Measurements from ENCODE around the gene MDC1.
"Not testable (repeated sequence)": the region's sequence is repeated elsewhere in the genome, so short reads cannot be mapped to it uniquely, and the experiment has no call there.

The MDC1 gene

DNA sequence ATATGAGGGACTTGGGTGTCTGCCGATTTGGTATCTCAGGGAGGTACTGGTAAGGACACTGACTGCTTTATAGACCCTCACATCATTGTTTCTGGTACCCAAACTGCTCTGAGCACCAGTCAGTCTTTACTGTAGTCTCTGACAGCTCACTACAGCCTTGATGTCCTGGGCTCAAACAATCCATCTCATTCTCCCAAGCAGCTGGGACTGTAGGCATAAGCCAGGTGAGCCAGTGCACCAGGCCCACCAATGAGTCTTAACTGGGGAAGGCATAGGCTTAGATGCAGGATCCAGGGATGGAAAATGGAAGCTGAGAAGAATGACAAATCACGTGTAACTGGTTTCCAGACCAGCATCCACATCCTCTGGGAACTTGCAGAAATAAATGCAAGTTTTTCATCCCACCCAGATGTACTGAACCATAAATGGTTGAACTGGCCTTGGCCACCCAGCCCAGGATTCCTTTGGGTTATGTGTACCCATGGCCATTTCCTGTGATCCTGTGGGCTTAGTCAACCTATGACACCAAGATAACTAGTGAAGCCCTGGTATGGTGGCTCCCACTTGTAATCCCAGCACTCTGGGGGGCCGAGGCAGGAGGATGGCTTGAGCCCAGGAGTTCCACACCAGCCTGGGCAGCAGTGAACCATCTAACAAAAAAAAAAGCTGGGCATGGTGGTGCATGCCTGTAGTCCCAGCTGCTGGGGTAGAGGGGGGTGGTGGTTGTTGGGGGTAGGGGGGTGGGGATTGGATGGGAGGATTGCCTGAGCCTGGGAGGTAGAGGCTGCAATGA, 8.8 kb upstream of the MDC1 start:
- DNase-seq (ENCODE audit: low read depth in 2 of 2) = no peak

DNA sequence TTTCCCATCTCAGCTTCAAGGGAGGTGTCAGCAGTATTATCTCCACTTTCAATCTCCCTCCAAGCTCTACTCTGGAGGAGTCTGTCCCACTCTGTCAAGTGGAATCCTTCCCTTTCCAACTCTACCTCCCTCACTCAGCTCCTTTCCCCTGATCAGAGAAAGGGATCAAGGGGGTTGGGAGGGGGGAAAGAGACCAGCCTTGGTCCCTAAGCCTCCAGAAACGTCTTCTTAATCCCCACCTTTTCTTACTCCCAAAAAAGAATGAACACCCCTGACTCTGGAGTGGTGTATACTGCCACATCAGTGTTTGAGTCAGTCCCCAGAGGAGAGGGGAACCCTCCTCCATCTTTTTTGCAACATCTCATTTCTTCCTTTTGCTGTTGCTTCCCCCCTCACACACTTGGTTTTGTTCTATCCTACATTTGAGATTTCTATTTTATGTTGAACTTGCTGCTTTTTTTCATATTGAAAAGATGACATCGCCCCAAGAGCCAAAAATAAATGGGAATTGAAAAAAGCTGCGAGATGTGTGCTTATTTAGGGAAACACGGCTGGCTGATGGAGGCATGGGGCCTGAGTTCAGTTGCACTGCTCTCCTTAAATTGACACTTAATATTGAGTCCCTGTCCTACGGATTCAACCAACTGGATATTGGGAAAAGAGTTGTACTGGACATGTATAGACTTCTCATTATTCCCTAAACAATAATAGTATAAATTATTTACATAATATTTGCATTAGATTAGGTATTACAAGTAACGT, 8.0 kb upstream of the MDC1 start:
- no peak for DNase-seq (ENCODE audit: low read depth in 2 of 2)

DNA sequence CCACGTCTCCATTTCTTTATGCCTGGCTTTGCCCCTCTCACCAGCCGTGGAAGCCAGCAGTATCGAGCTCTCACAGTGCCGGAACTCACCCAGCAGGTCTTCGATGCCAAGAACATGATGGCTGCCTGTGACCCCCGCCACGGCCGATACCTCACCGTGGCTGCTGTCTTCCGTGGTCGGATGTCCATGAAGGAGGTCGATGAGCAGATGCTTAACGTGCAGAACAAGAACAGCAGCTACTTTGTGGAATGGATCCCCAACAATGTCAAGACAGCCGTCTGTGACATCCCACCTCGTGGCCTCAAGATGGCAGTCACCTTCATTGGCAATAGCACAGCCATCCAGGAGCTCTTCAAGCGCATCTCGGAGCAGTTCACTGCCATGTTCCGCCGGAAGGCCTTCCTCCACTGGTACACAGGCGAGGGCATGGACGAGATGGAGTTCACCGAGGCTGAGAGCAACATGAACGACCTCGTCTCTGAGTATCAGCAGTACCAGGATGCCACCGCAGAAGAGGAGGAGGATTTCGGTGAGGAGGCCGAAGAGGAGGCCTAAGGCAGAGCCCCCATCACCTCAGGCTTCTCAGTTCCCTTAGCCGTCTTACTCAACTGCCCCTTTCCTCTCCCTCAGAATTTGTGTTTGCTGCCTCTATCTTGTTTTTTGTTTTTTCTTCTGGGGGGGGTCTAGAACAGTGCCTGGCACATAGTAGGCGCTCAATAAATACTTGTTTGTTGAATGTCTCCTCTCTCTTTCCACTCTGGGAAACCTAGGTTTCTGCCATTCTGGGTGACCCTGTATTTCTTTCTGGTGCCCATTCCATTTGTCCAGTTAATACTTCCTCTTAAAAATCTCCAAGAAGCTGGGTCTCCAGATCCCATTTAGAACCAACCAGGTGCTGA, 7.0 kb upstream of the MDC1 start:
- DNase-seq (ENCODE audit: low read depth in 2 of 2) = not testable (repeated sequence)

DNA sequence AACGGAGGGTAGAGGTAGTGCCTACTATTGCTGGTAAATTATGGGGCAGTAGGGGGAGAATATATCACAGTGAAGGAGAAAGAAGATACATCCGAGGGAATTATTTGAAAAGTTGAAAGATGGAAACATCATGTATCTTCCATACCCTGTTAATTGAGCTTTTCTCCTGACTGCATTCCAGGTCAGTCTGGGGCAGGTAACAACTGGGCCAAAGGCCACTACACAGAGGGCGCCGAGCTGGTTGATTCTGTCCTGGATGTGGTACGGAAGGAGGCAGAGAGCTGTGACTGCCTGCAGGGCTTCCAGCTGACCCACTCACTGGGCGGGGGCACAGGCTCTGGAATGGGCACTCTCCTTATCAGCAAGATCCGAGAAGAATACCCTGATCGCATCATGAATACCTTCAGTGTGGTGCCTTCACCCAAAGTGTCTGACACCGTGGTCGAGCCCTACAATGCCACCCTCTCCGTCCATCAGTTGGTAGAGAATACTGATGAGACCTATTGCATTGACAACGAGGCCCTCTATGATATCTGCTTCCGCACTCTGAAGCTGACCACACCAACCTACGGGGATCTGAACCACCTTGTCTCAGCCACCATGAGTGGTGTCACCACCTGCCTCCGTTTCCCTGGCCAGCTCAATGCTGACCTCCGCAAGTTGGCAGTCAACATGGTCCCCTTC, 6.2 kb upstream of the MDC1 start:
- not testable (repeated sequence) for DNase-seq (ENCODE audit: low read depth in 2 of 2)

DNA sequence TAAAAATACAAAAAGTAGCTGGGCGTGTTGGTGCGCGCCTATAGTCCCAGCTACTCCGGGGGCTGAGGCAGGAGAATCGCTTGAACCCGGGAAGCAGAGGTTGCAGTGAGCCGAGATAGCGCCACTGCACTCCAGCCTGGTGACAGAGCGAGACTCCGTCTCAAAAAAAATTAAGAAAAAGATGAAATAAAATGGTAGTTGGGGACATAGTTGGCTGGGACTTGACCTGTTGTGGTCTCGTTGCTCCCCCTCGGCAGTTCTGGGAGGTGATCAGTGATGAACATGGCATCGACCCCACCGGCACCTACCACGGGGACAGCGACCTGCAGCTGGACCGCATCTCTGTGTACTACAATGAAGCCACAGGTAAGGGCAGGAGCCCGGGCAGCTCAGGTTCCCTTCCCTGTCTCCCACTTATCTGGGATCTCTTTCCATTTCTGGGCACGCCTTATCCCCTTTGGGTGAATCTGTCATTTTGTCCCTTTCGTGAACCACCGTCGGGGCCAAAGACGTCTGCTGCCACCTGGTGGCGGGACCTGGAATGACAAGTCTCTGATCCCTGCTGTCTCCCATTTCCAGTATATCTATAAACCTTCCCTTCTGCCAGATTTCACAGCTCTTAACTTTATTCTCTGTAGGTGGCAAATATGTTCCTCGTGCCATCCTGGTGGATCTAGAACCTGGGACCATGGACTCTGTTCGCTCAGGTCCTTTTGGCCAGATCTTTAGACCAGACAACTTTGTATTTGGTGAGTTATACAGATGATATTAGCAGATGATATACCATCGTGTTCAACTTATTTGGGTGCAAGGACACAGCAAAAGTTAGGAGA, 5.4 kb upstream of the MDC1 start:
- DNase-seq (ENCODE audit: low read depth in 2 of 2) = peak; percentile 75 to 81

DNA sequence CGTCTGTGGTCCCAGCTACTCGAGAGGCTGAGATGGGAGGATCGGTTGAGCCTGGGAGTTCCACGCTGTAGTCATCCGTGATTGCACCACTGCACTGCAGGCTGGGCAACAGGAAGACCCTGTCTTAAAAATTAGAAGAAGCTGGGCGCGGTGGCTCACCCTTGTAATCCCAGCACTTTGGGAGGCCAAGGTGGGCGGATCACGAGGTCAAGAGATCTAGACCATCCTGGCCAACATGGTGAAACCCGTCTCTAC, 4.9 kb upstream of the MDC1 start:
- not testable (repeated sequence) for DNase-seq (ENCODE audit: low read depth in 2 of 2)

DNA sequence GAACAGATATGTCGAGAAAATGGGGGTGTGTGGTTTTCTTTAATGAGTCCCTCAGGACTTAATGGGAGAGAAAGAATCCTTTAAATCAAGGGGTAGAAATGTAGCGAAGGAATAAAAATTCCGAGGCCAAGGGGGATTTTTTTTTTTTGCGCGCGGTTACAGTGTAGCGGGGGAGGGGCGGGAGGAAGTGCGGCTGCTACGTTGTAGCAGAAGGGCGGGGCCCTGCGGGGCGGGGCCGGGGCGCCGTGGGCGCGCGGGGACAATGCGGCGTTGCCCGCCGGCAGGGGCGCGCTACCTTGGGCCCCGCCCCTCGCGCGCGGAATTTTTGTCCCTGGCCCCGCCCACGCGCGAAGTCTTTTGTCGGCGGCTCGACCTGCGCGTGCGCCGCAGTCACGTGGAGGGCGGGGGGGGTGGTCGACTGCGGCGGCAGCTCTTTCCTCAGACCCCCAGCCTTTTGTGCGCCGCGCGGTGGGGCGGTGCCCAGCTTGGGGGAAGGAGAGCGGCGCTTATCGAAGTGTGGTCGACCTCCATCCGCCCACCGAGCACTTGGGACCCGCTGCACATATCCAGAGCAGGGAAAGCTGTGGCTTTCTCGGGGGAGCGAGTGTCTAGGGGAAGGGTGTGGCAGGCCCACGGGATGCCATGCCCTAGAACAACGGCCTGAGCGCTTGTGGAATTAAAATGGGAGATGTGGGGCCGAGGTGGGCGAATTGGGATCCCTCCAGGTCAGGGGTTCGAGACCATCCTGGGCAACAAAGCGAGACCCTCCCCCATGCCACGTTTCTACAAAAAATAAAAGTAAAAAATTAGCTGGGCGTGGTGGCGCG, 4.3 kb upstream of the MDC1 start:
- peak; percentile 94 to 97 for DNase-seq (ENCODE audit: low read depth in 2 of 2)

DNA sequence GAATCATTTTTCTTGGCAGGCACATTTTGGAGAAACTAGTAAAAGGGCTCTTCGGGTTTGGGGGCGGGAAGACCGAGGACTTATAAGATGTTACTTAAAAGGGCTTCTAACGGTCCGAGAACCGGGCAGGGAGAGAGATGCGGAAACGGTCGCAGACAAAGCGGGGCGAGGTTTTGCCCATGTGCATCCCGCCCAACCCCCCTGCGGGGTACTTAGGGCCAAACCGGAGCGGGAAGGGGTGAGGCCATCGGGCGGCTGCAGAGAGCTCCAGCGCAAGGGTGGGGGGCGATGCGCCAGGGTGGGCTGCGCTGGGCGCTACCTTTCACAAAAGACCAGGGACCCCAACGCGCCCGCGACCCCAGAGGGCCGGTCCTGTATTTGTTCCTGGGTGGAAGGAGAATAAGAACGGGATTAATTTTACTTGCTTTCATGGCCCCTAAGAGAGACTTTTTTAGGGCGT, 3.7 kb upstream of the MDC1 start:
- DNase-seq (ENCODE audit: low read depth in 2 of 2) = no peak

DNA sequence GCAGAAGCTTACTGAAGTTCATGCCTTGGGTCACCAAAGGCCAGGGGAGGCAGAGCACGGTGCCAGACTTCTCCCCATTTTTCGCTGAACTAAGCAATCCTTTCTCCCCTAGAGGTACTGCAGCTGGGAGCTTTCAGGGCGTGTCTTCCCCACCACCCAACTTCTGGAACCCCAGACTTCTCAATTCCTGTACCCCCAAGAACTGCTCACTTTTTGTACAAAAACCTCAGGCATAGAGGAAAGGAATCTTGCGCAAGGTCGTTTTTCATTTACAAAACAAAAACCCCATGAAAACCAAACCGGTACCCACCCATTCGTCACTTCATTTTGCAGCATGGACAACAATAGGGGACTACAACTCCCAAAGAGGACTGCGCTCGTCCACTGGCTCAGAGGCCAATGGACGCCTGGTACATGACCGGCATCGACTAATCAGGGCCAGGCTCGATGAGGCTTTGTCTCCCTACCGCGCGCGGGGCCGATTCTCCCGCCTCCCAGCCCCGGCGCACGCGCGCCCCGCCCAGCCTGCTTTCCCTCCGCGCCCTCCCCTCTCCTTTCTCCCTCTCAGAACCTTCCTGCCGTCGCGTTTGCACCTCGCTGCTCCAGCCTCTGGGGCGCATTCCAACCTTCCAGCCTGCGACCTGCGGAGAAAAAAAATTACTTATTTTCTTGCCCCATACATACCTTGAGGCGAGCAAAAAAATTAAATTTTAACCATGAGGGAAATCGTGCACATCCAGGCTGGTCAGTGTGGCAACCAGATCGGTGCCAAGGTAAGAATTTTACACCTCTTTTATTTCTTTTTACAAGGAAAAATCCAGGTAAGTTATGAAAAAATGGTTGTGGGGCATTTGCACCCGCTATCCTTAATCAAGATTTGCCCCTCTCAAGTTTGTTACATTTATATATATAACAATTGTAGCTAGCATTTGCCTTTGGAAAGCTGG, 3.0 kb upstream of the MDC1 start, which contains the start of gene TUBB:
TUBB (plus strand) TSS at position 562 of the 947 bp plus-strand sequence; CDS start at position 717, 155 bp downstream.
- DNase-seq (ENCODE audit: low read depth in 2 of 2) = peak; percentile 91 to 94

DNA sequence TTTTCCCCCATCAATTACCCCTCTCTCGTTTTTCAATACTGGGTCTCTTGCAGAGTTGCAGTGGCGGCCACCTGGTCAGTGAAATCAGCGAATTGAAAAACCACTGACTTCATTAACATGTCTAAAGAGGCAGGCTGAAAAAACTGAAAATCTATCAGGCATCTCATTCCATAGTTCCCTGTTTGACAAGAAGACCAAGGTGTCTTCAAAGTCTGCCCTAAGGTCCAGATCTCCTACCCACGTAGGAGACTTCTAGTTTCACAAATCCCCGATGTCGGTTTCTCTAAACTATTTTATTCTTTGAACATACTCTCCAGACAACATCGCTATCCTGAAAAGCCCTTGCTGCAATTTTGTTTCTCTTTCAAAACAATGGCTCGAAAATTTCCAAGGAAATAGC, 2.3 kb upstream of the MDC1 start:
- no peak for DNase-seq (ENCODE audit: low read depth in 2 of 2)

DNA sequence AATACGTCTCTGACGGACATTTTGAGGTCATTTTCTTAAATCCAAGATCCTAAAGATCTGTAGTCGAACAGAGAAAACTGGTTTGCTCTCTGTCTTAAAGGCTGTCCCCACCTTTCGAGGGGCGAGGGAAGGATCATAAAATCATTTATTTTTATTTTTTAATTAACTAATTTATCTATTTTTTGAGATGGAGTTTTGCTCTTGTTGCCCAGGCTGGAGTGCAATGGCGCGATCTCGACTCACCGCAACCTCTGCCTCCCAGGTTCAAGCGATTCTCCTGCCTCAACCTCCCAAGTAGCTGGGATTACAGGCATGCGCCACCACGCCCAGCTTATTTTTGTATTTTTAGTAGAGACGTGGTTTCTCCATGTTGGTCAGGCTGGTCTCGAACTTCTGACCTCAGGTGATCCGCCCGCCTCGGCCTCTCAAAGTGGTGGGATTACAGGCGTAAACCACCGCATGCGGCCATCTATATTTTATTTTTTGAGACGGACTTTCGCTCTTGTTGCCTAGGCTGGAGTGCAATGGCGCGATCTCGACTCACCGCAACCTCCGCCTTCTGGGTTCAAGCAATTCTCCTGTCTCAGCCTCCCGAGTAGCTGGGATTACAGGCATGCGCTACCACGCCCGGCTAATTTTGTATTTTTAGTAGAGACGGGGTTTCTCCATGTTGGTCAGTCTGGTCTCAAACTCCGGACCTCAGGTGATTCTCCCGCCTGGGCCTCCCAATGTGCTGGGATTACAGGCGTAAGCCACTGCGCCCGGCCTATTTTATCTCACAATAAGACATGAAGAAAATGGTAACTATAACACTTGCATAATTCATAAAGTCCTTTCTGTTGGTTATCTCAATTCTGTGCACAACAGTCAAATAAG, 1.0 kb upstream of the MDC1 start:
- not testable (repeated sequence) for DNase-seq (ENCODE audit: low read depth in 2 of 2)

DNA sequence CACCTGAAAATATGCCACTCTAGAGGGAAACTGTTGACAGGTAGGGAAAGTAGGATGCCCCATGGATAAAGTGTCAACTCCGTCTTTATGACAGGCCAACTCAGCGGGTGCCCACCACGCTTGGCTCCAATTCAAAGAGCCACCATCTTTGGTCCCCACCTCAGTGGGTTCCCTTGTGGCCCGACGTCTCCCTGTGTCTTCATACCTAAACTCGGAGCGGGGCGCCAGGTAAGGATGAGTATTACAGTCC, 277 bp downstream of the MDC1 start:
- DNase-seq (ENCODE audit: low read depth in 2 of 2) = no peak

DNA sequence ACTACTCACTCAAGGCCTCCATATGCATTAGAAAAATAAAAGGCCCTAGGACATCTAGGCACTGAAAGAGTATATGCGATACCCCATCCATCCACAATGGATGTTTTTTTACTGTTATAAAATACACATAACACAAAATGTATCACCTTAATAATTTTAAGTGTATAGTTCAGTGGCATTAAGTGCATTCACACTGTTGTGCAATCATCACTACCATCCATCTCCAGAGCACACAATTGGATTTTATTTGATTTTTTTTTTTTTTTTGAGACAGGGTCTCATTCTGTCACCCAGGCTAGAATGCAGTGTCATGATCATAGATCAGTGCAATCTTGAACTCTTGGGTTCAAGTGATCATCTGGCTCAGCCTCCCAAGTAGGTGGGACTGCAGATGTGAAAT, 2.8 kb downstream of the MDC1 start:
- no peak for DNase-seq (ENCODE audit: low read depth in 2 of 2)

DNA sequence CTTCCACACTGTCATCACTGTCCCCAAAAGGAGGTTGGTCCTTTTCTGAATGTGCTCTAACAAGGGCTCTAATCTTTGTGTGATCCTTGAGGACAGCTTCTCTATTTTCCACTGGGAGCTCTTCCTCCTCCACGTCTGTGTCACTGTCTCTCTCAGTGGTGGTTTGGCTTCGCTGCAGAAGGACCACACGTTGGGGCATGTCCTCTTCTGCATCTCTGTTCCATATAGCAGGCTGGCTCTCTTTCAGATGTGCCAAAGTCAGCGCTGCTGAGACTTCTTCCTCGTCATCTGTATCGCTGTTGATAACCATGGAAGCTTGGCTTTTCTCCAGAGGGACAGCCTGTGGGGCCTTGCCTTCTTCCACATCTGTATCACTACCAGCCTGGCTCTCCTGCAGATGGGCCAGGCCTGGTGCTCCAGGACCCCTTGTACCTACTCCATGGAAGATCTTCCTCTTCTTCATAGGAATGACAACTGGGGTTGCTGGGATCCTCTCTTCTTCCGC, 4.6 kb downstream of the MDC1 start:
- DNase-seq (ENCODE audit: low read depth in 2 of 2) = no peak

DNA sequence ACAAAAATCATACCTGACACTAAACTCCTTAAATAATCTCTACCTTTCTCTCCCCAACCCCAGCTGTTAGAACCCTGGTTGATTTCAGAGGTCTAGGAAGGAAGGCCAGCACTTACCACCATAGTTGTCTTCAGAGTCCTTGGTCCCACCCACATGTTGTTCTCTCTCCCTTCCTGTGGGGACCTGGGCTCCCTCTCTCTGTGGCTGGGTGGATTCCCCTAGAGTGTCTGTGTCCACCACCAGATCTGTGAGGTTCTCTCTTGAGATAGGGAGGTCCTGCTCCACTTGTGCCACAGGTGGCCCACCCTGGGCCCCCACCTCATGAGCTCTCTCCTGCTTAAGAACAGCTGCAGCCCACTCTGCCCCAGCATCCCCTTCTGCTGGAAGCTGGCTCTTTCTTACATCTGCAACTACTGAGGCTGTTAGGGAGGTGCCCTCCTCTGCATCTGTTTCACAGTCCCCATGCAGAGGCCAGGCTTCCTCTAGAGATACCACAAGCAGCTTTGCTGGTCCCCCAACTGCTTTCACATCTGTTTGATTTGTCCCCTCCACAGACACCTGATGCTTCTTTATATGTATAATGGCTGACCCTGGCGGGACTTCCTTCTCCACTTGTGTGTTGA, 5.2 kb downstream of the MDC1 start:
- DNase-seq (ENCODE audit: low read depth in 2 of 2) = no peak

DNA sequence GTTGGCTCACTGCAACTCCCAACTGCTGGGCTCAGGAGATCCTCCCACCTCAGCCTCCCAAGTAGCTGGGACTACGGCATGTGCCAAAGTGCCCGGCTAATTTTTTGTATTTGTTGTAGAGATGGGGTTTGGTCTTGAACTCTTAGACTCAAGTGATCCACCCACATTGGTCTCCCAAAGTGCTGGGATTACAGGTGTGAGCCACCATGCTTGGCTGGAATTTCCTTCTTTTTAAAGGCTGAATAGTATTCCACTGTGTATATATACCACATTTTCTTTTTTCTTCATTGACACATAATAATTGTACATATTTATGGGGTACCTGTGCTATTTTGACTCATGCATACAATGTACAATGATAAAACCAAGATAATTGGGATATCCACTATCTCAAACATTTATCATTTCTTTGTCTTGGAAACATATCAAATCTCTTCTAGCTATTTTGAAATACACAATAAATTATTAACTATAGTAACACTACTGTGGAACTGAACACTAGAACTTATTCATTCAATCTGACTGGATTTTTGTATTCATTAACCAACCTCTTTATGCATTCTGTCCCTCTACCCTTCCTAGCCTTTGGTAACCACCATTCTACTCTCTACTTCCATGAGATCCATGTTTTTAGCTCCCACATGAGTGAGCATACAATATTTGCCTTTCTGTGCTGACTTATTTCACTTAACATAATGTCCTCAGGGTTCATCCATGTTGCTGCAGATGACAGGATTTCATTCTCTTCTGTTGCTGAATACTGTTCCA, 7.8 kb downstream of the MDC1 start:
- no peak for DNase-seq (ENCODE audit: low read depth in 2 of 2)
